Medulla oblongata (tissue), 1 donor: ENCODE results near the gene TSNAXIP1.

Experiments used
- DNase-seq: peaks from one replicate; pipeline ENCODE4 v3.0.0-alpha.2; 2015; ENCODE audit errors: extremely low spot score

TSNAXIP1 gene

DNA sequence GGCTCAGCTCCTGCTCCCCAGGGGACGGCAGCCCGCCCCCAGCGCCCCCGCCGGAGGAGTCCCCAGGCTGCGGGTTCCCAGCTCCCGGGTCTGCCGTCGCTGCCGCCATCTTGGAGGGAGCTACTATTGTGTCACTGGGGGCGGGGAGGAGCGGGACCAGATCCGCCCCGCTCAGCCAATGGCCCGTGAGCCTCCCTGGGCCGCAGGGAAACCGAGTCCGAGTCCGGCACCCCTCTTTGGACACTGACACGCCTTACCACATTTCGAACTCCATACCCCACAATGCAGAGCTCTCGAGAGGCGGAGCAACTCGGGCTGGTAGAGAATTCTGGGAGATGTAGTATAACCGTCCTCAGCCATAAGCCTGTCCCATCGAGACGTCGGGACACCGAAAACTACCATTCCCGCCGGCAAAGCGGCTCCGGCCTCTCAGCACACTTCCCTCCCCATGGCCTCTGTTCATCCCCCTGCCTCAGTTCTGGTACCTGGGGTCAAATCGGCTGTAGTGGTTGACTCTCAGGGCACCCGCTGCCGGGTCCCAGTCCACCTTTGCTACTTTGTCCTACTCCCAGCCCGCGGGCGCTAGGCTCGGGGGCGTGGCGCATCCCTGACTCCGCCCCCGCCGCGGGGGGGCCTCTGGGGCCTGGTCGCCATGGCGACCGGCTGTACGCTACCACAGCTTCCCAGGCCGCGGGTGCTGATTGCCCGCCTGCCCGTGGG is at the start of gene TSNAXIP1, which contains the start of gene RANBP10:
TSNAXIP1 (plus strand) TSS at position 462 of the 720 bp plus-strand sequence. CDS start 261 bp downstream, outside the sequence.
RANBP10 (minus strand) TSS at position 133 of the 720 bp plus-strand sequence; CDS start at position 109, 24 bp downstream.
- peak; percentile 100 for DNase-seq

DNA sequence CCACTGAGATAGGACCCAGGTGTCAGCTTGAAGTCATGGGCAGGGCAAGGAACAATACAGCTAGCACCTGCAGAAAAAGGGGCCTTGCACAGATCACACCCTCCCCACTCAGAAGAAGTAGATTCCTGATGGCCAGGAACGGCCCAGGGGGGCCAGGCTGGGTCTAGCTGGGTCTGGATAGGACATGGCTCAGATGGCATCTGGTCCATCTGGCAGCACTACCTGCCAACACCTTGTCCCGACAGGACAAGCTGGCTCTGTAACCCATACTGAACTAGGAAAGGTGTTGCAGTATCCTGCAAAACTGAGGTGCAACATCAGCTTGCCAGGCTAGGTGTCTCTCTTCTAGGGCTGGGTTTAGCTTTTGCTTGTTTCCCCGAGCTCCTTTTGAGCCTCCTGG is 48.7 kb upstream of the TSNAXIP1 start:
- no peak for DNase-seq

- no peak for DNase-seq
Measured at GRCh38 chr16:67758966-67759365, 47.7 kb upstream of the TSNAXIP1 start.

- DNase-seq: no peak
Measured at GRCh38 chr16:67760206-67760955, 46.3 kb upstream of the TSNAXIP1 start.

DNA sequence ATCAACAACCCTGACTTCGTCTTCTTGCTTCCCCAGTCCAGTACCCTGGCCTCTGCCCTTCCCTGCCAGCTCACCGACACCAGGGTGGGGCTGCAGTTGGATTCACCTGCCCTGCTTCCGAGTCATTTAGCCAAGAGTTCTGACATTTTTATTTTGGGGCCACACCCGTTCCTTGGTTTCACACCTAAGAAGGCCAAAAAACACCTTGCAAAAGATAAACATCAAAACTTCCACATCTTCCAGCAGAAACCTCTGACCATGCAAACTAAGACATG is 45.8 kb upstream of the TSNAXIP1 start:
- DNase-seq: no peak

GRCh38 chr16:67761924-67762323 is 44.8 kb upstream of the TSNAXIP1 start:
- no peak for DNase-seq

GRCh38 chr16:67762385-67762784 is 44.3 kb upstream of the TSNAXIP1 start:
- no peak for DNase-seq

DNA sequence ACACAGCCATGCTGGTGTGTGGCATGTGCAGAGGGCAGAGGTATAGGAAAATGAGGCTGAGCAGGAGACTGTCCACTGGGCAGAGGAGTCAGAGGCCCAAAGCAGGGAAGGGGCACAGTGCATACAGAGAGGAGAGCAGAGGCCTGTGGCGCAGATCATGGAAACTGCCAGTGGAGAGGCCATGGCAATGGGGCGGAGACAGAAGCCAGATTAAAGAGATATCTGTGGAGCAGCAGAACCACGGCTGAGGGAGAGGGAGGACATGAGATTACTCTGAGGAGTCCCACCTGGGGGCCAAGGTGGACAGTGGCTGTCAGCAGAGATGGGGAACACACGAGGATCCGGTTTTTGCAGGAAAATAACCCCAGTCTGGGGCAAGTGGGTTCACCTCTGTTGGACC is 43.6 kb upstream of the TSNAXIP1 start:
- no peak for DNase-seq

- no peak for DNase-seq
Measured at GRCh38 chr16:67764158-67764667, 42.5 kb upstream of the TSNAXIP1 start.

DNA sequence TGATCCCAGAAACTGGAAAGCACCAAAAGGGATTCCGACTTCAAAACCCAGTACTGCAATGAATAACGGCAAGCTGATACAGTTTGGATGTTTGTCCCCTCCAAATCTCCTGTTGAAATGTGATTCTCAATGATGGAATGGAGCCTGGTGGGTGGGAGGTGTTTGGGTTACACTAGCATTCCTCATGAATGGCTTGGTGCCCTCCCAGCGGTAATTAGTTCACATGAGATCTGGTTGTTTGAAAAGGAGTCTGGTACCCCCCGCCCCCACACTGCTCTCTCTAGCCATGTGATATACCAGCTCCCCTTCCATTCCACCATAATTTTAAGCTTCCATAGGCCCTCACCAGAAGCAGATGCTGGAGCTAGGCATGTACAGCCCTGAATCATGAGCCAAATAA is 40.4 kb upstream of the TSNAXIP1 start:
- no peak for DNase-seq

DNA sequence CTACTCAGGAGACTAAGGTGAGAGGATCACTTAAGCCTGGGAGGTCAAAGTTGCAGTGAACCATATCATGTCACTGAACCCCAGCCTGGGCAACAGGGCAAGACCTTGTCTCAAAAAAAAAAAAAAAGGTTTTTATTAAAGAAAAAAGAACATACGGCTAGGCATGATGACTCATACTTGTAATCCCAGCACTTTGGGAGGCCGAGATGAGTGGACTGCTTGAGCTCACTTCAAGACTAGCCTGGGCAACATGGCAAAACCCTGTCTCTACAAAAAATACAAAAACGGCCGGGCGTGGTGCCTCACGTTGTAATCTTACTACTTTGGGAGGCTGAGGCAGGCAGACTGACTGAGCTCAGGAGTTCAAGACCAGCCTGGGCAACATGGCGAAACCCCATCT is 38.7 kb upstream of the TSNAXIP1 start:
- no peak for DNase-seq

GRCh38 chr16:67770346-67770991 is 36.2 kb upstream of the TSNAXIP1 start:
- no peak for DNase-seq

DNA sequence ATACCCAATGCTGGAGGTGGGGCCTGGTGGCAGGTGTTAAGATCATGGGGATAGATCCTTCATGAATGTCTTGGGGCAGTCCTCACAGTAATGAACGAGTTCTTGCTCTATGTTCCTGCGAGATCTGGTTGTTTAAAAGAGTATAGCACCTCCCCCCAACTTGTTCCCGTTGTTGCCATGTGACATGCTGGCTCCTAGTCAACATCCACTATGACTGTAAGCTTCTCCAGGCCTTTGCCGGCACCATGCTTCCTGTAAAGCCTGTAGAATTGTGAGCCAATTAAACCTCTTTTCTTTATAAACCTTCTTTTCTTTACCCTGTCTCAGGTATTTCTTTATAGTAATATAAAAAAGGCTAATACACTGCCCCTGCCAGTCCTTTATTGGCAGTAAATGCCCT is 33.6 kb upstream of the TSNAXIP1 start:
- DNase-seq: peak; percentile 28

- DNase-seq: no peak
Measured at GRCh38 chr16:67773569-67774456, 32.9 kb upstream of the TSNAXIP1 start.

- DNase-seq: no peak
Measured at GRCh38 chr16:67774457-67774853, 32.2 kb upstream of the TSNAXIP1 start.

GRCh38 chr16:67775273-67775672 is 31.4 kb upstream of the TSNAXIP1 start:
- DNase-seq: no peak

- DNase-seq: no peak
Measured at GRCh38 chr16:67779256-67780014, 27.3 kb upstream of the TSNAXIP1 start.

GRCh38 chr16:67780847-67781564 is 25.7 kb upstream of the TSNAXIP1 start:
- DNase-seq: no peak

- no peak for DNase-seq
Measured at GRCh38 chr16:67781565-67781921, 25.1 kb upstream of the TSNAXIP1 start.
